GM12892 (cell line): ENCODE results near the gene PRPF19.

Experiments
- POLR2A ChIP-seq: IDR thresholded peaks from 2 replicates; pipeline ENCODE4 v1.6.1; 2011; ENCODE audit warnings: low read depth, low read length, control low read depth
- POLR2AphosphoS5 ChIP-seq: IDR thresholded peaks from 2 replicates; pipeline ENCODE4 v1.6.1; 2011; ENCODE audit warnings: low read depth, low read length, control low read depth
- TAF1 ChIP-seq: IDR thresholded peaks from 2 replicates; pipeline ENCODE4 v1.6.1; 2011; ENCODE audit warnings: low read depth, mild to moderate bottlenecking, control low read depth, low read length, borderline replicate concordance

- TF ChIP-seq TAF1, result no peak
- peak; percentile 32 for TF ChIP-seq POLR2A
- TF ChIP-seq POLR2AphosphoS5, result peak; percentile 74; the same call in 1 of the 2 replicates
Measured at GRCh38 chr11:60934790-60935605, 28.6 kb upstream of the PRPF19 start.
